HFF-Myc (cell line): ENCODE results near the gene RAX2.

Experiments used
- DNase-seq: peaks from one replicate; pipeline ENCODE4 v3.0.0-alpha.2; 2011; ENCODE audit warnings: low read depth; ENCODE audit errors: extremely low read depth
- H3K4me3 ChIP-seq: replicated peaks from 2 replicates; pipeline ENCODE4 v1.5.1; 2011; ENCODE audit warnings: low read depth, mild to moderate bottlenecking, control low read depth, low read length
- TF ChIP-seq, protein P1 (sequence below): IDR thresholded peaks from 2 replicates; pipeline ENCODE4 v1.5.1; 2012; ENCODE audit warnings: mild to moderate bottlenecking, low read depth, low read length, control low read depth; ENCODE audit errors: missing control alignments

RAX2 gene

DNA sequence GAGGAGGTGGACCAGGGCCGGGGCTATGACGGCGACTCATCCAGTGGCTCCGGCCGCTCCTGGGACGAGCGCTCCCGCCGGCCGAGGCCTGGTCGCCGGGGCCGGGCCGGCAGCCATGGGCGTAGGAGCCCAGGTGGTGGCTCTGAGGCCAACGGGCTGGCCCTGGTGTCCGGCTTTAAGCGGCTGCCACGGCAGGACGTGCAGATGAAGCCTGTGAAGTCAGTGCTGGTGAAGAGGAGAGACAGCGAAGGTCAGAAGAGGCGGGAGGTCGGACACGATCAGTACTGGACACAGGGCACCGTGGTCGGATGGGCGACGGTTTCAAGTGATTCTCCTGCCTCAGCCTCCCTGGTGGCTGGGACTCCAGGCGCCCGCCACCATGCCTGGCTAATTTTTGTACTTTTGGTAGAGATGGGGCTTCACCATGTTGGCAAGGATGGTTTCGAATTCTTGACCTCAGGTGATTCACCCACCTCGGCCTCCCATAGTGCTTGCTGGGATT is 41.5 kb downstream of the RAX2 start:
- TF ChIP-seq, protein P1, sequence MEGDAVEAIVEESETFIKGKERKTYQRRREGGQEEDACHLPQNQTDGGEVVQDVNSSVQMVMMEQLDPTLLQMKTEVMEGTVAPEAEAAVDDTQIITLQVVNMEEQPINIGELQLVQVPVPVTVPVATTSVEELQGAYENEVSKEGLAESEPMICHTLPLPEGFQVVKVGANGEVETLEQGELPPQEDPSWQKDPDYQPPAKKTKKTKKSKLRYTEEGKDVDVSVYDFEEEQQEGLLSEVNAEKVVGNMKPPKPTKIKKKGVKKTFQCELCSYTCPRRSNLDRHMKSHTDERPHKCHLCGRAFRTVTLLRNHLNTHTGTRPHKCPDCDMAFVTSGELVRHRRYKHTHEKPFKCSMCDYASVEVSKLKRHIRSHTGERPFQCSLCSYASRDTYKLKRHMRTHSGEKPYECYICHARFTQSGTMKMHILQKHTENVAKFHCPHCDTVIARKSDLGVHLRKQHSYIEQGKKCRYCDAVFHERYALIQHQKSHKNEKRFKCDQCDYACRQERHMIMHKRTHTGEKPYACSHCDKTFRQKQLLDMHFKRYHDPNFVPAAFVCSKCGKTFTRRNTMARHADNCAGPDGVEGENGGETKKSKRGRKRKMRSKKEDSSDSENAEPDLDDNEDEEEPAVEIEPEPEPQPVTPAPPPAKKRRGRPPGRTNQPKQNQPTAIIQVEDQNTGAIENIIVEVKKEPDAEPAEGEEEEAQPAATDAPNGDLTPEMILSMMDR: no peak
- no peak overlapping the region for H3K4me3 ChIP-seq
- no peak for DNase-seq

DNA sequence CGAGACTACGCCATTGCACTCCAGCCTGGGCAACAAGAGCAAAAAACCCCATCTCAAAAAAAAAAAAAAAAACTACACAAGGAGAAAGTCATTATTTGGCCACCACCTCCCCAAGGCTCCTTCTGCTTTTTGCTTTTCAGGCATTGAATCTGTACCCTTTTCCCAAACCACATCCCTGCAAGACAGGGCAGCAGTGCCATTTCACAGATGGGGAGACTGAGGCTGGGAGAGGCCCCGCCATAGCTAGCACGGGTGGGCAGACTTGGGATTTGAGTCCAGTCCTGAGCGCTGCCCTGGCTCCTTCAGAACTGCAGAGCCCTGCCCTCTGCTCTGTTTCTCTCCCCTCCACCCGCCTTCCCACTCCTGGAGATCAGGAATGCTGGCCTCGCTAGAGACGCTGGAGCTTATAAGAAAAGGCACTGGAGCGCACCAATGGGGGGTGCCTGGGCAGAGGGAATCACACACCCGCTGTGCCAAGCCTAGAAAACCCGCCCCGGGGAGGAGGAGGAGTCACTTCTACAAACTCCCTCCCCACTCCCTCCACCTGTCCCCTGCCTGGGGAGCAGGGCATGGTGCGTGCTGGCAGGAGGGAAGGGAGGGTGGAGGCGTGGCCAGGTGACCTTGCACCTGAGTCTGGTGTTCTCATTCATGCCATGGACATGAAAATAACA is 46.3 kb downstream of the RAX2 start:
- no peak overlapping the region for H3K4me3 ChIP-seq
- TF ChIP-seq, protein P1: no peak
- DNase-seq: no peak

DNA sequence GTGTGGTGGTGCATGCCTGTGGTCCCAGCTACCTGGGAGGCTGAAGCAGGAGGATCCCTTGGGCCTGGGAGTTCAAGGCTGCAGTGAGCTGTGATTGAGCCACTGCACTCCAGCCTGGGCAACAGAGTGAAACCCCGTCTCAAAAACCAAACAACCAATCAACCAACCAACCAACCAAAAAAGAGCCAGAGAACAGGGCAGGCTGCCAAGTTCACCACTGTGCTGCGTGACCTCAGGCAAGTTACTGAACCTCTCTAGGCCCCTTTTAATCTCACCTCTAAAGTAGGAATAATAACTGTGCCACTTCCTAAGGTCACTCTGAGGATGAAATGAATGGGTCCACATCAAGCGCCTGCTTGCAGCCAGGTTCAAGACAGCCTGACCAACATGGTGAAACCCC is 46.9 kb downstream of the RAX2 start:
- DNase-seq: no peak
- TF ChIP-seq, protein P1: no peak
- H3K4me3 ChIP-seq: no peak overlapping the region

DNA sequence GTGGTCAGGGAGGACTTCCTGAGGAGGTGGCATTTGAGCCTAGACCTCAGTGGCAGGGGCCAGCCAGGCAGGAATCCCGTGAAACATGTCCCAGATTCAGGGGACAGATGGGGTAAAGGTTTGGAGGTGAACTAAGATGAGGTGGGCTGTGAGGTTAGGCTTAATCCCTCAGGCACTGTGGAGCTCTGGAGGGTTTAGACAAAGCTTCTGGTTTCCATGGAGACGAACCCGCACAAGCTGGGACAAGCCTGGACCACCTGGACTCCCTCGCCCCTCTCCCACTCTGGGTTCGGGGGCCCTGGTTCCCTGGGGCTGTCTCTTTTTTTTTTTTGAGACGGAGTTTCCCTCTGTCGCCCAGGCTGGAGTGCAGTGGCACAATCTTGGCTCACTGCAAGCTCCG is 48.1 kb downstream of the RAX2 start:
- DNase-seq: no peak
- H3K4me3 ChIP-seq: no peak overlapping the region
- TF ChIP-seq, protein P1: no peak

DNA sequence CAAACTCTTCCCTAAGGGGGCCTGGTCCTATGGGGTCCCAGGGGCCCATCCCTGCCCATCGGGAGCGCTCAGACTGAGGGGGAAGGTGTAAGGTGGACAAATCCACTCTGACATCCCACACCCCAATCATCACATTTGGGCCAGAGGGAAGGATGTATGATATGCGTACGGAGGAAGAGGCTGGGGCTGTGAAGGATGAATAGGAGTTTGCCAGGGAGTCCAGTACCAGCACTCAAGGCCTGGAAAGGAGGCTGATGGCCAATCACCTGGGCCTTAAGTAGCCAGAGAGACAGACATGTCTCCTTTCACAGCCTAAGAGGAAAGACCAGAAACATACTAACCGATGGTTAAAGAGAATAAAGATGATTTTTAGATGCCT is 48.9 kb downstream of the RAX2 start:
- no peak overlapping the region for H3K4me3 ChIP-seq
- DNase-seq: no peak

DNA sequence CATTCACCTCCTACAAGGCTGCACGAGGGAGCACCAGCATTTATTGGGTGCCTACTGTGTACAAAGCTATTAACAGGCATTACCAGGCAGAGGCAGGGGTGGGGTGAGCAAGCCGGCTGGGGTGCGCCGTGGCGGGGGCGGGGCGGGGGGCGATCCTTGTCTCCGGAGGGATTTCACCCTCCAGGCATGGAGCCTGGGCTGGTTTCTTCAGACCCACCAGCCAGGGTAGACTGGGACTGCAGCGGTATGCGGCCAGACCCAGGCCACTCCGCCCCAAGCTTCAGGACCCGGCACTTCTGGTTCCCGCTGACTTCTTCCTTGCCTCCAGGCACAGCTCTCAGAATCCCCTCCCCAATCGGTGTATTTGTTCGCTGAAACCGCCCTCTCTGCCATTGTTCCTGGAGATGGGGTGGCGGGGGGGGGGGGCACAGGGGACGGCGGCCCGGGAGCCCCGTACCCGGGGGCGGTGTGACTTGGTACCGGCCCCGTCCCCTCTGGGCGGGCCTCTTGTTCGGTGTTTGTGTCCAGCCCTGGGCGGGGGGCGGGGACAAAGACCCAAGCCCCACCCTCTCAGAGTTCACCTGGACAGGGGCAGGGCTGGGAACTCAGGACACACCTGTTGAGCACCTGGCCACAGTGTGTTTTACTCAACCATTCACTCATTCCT is 49.5 kb downstream of the RAX2 start:
- TF ChIP-seq, protein P1: no peak
- DNase-seq: no peak
- no peak overlapping the region for H3K4me3 ChIP-seq

More for the DNA sequence above, 48.9 kb downstream of the RAX2 start:
- TF ChIP-seq, protein P1: no peak
